HepG2 (cell line): Measurements from ENCODE around the gene SSX2IP. TPM values are rescaled to one million over a fixed set of nuclear protein-coding genes. Genes with fewer than 3 reads are reported as not detected.

ENCODE experiments used
- ATAC-seq: fragments of 200-7000 bp; cut with Tn5 transposase; 3 replicates; pipeline ENCODE4 v1.9.1; 2020; ENCODE audit warnings: mild to moderate bottlenecking, moderate library complexity
- BruUV-seq: library from RNA; stranded (reverse); fragments of 400-500 nt; replicated peaks from 2 replicates; lab custom pipeline; 2021; lab: Mats Ljungman, UMichigan
- CTCF ChIA-PET: fragments of 300-600 bp; formaldehyde crosslinking; extraction: SDS; loops from one replicate; lab custom pipeline; 2021; ENCODE audit warnings: low total read pairs, inconsistent platforms, low intra/inter-chr PET ratio; lab: Yijun Ruan, JAX
- POLR2A ChIA-PET: fragments of 350-600 bp; sonication (Branson Sonifier 250); formaldehyde crosslinking; loops from one replicate; lab custom pipeline; 2020; ENCODE audit warnings: antibody characterized with exemption, inconsistent platforms; lab: Yijun Ruan, JAX
- DNase-seq: peaks from one replicate; pipeline ENCODE4 v3.0.0-alpha.2; 2015; ENCODE audit warnings: low spot score
- FAIRE-seq: peaks from 3 replicates; lab custom pipeline; 2011; peaks lifted over from hg19 to GRCh38; lab: Jason Lieb, UNC
- H2AFZ ChIP-seq: one replicate; pipeline ENCODE4 v1.6.1; 2011; ENCODE audit warnings: low read length, inconsistent platforms
- H3K27ac ChIP-seq: fragments of 300-600 bp; 3 replicates; pipeline ENCODE4 v1.8.0; 2011; ENCODE audit warnings: mixed run types, mild to moderate bottlenecking, mixed read lengths, low read length, inconsistent platforms; ENCODE audit not compliant: insufficient read depth; ENCODE audit errors: extremely low read length
- H3K27me3 ChIP-seq, 2 experiments: fragments of 200-600 bp in 1 of 2; 2 replicates in 1 of 2; 3 replicates in 1 of 2; pipeline versions ENCODE4 v1.6.0 to v1.8.0; 2011; ENCODE audit warnings: low read length in 2 of 2, mild to moderate bottlenecking in 2 of 2, moderate library complexity in 2 of 2, inconsistent platforms in 1 of 2; ENCODE audit not compliant: insufficient read depth in 2 of 2, control insufficient read depth in 1 of 2
- H3K36me3 ChIP-seq, 2 experiments: fragments of 200-600 bp in 1 of 2; replicated peaks in 1 of 2; 2 replicates in 1 of 2; 3 replicates in 1 of 2; pipeline versions ENCODE4 v1.5.1 to v1.8.0; 2011; ENCODE audit warnings: low read length in 2 of 2, inconsistent platforms in 1 of 2; ENCODE audit not compliant: insufficient read depth in 2 of 2, control insufficient read depth in 1 of 2
- H3K4me1 ChIP-seq: 2 replicates; pipeline ENCODE4 v1.5.1; 2012; ENCODE audit warnings: low read length, inconsistent platforms; ENCODE audit not compliant: insufficient read depth
- H3K4me2 ChIP-seq: 2 replicates; pipeline ENCODE4 v1.6.0; 2011; ENCODE audit warnings: low read depth, low read length, inconsistent platforms
- H3K4me3 ChIP-seq, 3 experiments: fragments of 200-600 bp in 1 of 3; sonication (generic), shearing (Covaris generic) in 1 of 3; replicated peaks in 1 of 3; 2 replicates each; pipeline ENCODE4 v1.5.1; 2011 to 2016; ENCODE audit warnings: low read length in 3 of 3, inconsistent platforms in 2 of 3, low read depth in 2 of 3, mild to moderate bottlenecking in 2 of 3, control low read depth in 1 of 3, mixed read lengths in 1 of 3; ENCODE audit not compliant: insufficient read depth in 1 of 3
- H3K79me2 ChIP-seq: one replicate; pipeline ENCODE4 v1.6.1; 2011; ENCODE audit warnings: low read length, inconsistent platforms; ENCODE audit not compliant: insufficient read depth
- H3K9ac ChIP-seq: 2 replicates; pipeline ENCODE4 v1.6.0; 2011; ENCODE audit warnings: mild to moderate bottlenecking, low read depth, low read length, inconsistent platforms; ENCODE audit not compliant: insufficient read depth
- H3K9me3 ChIP-seq: 2 replicates; pipeline ENCODE4 v1.5.1; 2012; ENCODE audit warnings: mild to moderate bottlenecking, low read length
- H4K20me1 ChIP-seq: 2 replicates; pipeline ENCODE4 v1.6.0; 2011; ENCODE audit warnings: inconsistent platforms, mild to moderate bottlenecking, low read length, moderate library complexity; ENCODE audit not compliant: insufficient read depth
- DR1 ChIP-seq: sonication (generic); formaldehyde crosslinking; IDR thresholded peaks from 2 replicates; pipeline ENCODE4 v1.8.0; 2021; ENCODE audit warnings: mild to moderate bottlenecking, missing genetic modification reagents, inconsistent platforms
- NFYC ChIP-seq: IDR thresholded peaks from 2 replicates; pipeline ENCODE4 v1.6.1; 2016; ENCODE audit warnings: missing genetic modification reagents, missing compliant biosample characterization
- PLRG1 ChIP-seq: fragments of 450-650 bp; conservative IDR thresholded peaks from 2 replicates; pipeline ENCODE4 v1.6.1; 2016
- PRPF4 ChIP-seq: fragments of 200-400 bp; formaldehyde crosslinking; IDR thresholded peaks from 2 replicates; pipeline ENCODE4 v1.6.1; 2016; ENCODE audit warnings: low read length, low read depth; ENCODE audit not compliant: poor library complexity, severe bottlenecking
- SMAD1 ChIP-seq: sonication (generic); formaldehyde crosslinking; IDR thresholded peaks from 2 replicates; pipeline ENCODE4 v1.4.0; 2020; ENCODE audit warnings: missing genetic modification reagents, low read depth, mild to moderate bottlenecking, borderline replicate concordance
- SYNCRIP ChIP-seq: fragments of 200-400 bp; formaldehyde crosslinking; IDR thresholded peaks from 2 replicates; pipeline ENCODE4 v1.6.1; 2018; ENCODE audit warnings: mild to moderate bottlenecking, low read depth, low read length; ENCODE audit not compliant: insufficient read depth
- TBX3 ChIP-seq: fragments of 450-650 bp; IDR thresholded peaks from 2 replicates; pipeline ENCODE4 v1.6.1; 2017; ENCODE audit warnings: antibody characterized with exemption, mild to moderate bottlenecking, inconsistent platforms, borderline replicate concordance
- TCF7L2 ChIP-seq: IDR thresholded peaks from 2 replicates; pipeline ENCODE4 v1.6.1; 2011; ENCODE audit warnings: mild to moderate bottlenecking, low read depth, low read length, moderate library complexity
- ZC3H4 ChIP-seq: sonication (generic); formaldehyde crosslinking; IDR thresholded peaks from 2 replicates; pipeline ENCODE4 v1.4.0; 2020; ENCODE audit warnings: missing genetic modification reagents, borderline replicate concordance
- ZNF205 ChIP-seq: IDR thresholded peaks from 2 replicates; pipeline ENCODE4 v1.6.1; 2018; ENCODE audit warnings: missing biosample characterization, missing genetic modification reagents
- ZNF333 ChIP-seq: sonication (generic); formaldehyde crosslinking; IDR thresholded peaks from 2 replicates; pipeline ENCODE4 v1.4.0; 2020; ENCODE audit warnings: mild to moderate bottlenecking, missing genetic modification reagents, borderline replicate concordance
- ZNF383 ChIP-seq: sonication (generic); formaldehyde crosslinking; IDR thresholded peaks from 2 replicates; pipeline ENCODE4 v1.4.0; 2020; ENCODE audit warnings: missing genetic modification reagents, mild to moderate bottlenecking, borderline replicate concordance
- ZNF557 ChIP-seq: sonication (generic); formaldehyde crosslinking; IDR thresholded peaks from 2 replicates; pipeline ENCODE4 v1.4.0; 2020; ENCODE audit warnings: missing genetic modification reagents
- ZNF562 ChIP-seq: sonication (generic); formaldehyde crosslinking; IDR thresholded peaks from 2 replicates; pipeline ENCODE4 v1.8.0; 2022; ENCODE audit warnings: missing genetic modification reagents, borderline replicate concordance
- ZNF776 ChIP-seq: sonication (generic); formaldehyde crosslinking; IDR thresholded peaks from 2 replicates; pipeline ENCODE4 v1.4.0; 2020; ENCODE audit warnings: mild to moderate bottlenecking, missing genetic modification reagents
- ZZZ3 ChIP-seq: sonication (generic); formaldehyde crosslinking; IDR thresholded peaks from 2 replicates; pipeline ENCODE4 v1.4.0; 2020; ENCODE audit warnings: missing genetic modification reagents, mild to moderate bottlenecking, borderline replicate concordance
- WGBS: methylation state at CpG from one replicate; pipeline ENCODE4 v1.1.6; 2017; ENCODE audit warnings: low lambda C conversion rate; 5-methylcytosine and 5-hydroxymethylcytosine counted together
- in situ Hi-C: cut with HindIII; loops from 2 replicates; pipeline ENCODE4 v1.10.0; 2017; ENCODE audit warnings: low pct_unique_long_range_greater_than_20kb; ENCODE audit not compliant: extremely low pct_ligation_motif_present
- intact Hi-C: fragments of 100-400 bp; cut with micrococcal nuclease; formaldehyde crosslinking; loops from one replicate; pipeline ENCODE4 v1.10.0; 2022; ENCODE audit not compliant: unreplicated experiment
- polyA plus RNA-seq, 8 experiments: library from polyadenylated mRNA; depleted of rRNA in 3 of 8; stranded (reverse) in 7 of 8; unstranded in 1 of 8; fragments of >200 nt; fragmentation: Illumina TruSeq in 4 of 8; extraction: Trizol in 4 of 8; gene quantifications; 2 replicates each; pipeline versions ENCODE4 v1.2.1 to v1.2.3, GENCODE V29; 2011 to 2016; ENCODE audit warnings: low read depth in 4 of 8, missing spikeins in 1 of 8, mixed read lengths in 1 of 8; ENCODE audit not compliant: insufficient read depth in 1 of 8
- total RNA-seq, 5 experiments: library from RNA; depleted of rRNA; stranded (reverse); fragments of >200 nt; fragmentation: Illumina TruSeq; extraction: Trizol; gene quantifications; 2 replicates each; pipeline ENCODE4 v1.2.3, GENCODE V29; 2016; ENCODE audit warnings: low read depth in 1 of 5
- TF ChIP-seq, protein P1 (sequence below): sonication (generic); formaldehyde crosslinking; IDR thresholded peaks from 2 replicates; pipeline ENCODE4 v1.4.0; 2020; ENCODE audit warnings: missing genetic modification reagents

SSX2IP gene
- total and polyA plus RNA-seq, 2 of the 13 experiments (the other 11 are each of a cell fraction or from before 2014, with no cell fraction given): 2.7 to 23.7 TPM

DNA sequence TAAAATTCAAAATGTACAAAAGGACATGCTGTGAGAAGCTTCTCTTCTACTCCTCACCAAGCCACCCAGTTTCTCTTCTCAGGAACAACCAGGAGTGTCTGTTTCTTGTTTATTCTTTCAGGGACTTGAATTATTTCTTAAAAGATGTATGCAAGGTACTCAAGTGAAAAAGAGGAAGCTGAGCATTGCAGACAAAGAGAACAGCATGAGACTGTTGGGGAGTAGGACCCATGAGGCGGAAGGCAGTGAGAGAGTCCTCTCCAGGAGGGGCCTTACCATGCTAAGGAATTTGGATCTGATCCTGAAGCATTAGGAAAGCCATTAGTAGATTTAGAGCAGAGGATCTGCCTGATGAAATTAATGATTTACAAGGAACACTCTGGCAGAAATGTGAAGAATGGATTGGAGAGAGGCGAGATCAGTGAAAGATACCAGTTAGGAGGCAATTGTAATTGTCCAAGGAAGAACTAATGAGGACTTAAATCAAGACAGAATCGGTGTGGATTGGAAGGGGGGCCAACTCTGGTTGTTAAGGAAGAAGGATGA lies 14.7 kb upstream of the SSX2IP start:
- POLR2A ChIA-PET: no interaction called here
- Histone ChIP-seq H3K9me3 (no peaks in the 10 kb centered on the region), H3K27ac (no peak overlapping the region), H3K4me2 (no peak overlapping the region), H3K36me3 (no peaks in the 10 kb centered on the region), H4K20me1 (no peaks in the 10 kb centered on the region), H3K27me3 (no peaks in the 10 kb centered on the region), H2AFZ (no peak overlapping the region), H3K4me1 (no peaks in the 10 kb centered on the region), H3K79me2 (no peaks in the 10 kb centered on the region), H3K9ac (no peak overlapping the region), H3K4me3 (no peak overlapping the region)
- FAIRE-seq (no peak), DNase-seq (no peak), ATAC-seq (no peak)
- BruUV-seq: no TSS peak
- CTCF ChIA-PET: no interaction called here
- WGBS: 27% methylated on average over 3 of the region's 3 CpGs
- intact Hi-C loops (no loop called here), in situ Hi-C loops (no loop called here)
- TF ChIP-seq NFYC (CRISPR knock-in tag): no peak
- TF ChIP-seq ZNF333 (CRISPR knock-in tag): no peak
- no peak for TF ChIP-seq DR1 (CRISPR knock-in tag)
- no peak for TF ChIP-seq ZZZ3 (CRISPR knock-in tag)
- TF ChIP-seq ZNF562: no peak
- TF ChIP-seq TCF7L2: no peak
- no peak for TF ChIP-seq PRPF4
- TF ChIP-seq, protein P1, sequence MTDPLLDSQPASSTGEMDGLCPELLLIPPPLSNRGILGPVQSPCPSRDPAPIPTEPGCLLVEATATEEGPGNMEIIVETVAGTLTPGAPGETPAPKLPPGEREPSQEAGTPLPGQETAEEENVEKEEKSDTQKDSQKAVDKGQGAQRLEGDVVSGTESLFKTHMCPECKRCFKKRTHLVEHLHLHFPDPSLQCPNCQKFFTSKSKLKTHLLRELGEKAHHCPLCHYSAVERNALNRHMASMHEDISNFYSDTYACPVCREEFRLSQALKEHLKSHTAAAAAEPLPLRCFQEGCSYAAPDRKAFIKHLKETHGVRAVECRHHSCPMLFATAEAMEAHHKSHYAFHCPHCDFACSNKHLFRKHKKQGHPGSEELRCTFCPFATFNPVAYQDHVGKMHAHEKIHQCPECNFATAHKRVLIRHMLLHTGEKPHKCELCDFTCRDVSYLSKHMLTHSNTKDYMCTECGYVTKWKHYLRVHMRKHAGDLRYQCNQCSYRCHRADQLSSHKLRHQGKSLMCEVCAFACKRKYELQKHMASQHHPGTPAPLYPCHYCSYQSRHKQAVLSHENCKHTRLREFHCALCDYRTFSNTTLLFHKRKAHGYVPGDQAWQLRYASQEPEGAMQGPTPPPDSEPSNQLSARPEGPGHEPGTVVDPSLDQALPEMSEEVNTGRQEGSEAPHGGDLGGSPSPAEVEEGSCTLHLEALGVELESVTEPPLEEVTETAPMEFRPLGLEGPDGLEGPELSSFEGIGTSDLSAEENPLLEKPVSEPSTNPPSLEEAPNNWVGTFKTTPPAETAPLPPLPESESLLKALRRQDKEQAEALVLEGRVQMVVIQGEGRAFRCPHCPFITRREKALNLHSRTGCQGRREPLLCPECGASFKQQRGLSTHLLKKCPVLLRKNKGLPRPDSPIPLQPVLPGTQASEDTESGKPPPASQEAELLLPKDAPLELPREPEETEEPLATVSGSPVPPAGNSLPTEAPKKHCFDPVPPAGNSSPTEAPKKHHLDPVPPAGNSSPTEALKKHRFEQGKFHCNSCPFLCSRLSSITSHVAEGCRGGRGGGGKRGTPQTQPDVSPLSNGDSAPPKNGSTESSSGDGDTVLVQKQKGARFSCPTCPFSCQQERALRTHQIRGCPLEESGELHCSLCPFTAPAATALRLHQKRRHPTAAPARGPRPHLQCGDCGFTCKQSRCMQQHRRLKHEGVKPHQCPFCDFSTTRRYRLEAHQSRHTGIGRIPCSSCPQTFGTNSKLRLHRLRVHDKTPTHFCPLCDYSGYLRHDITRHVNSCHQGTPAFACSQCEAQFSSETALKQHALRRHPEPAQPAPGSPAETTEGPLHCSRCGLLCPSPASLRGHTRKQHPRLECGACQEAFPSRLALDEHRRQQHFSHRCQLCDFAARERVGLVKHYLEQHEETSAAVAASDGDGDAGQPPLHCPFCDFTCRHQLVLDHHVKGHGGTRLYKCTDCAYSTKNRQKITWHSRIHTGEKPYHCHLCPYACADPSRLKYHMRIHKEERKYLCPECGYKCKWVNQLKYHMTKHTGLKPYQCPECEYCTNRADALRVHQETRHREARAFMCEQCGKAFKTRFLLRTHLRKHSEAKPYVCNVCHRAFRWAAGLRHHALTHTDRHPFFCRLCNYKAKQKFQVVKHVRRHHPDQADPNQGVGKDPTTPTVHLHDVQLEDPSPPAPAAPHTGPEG (CRISPR knock-in tag): no peak
- TF ChIP-seq TBX3: no peak
- TF ChIP-seq ZNF776 (CRISPR knock-in tag): no peak
- TF ChIP-seq PLRG1: no peak
- no peak for TF ChIP-seq SYNCRIP
- no peak for TF ChIP-seq ZNF557 (CRISPR knock-in tag)
- no peak for TF ChIP-seq ZNF383
- no peak for TF ChIP-seq ZC3H4 (CRISPR knock-in tag)
- no peak for TF ChIP-seq SMAD1 (CRISPR knock-in tag)
- TF ChIP-seq ZNF205 (CRISPR knock-in tag): no peak
